ENCODE results near the gene PRUNE1. TPM values are rescaled to one million over a fixed set of nuclear protein-coding genes. Genes with fewer than 3 reads are reported as not detected.

The PRUNE1 gene
- total RNA-seq, 3 donors from 2014 or later, result 21.6 to 34.1 (median 32.8) TPM

- H3K27ac ChIP-seq, result peak overlapping the region; percentile 89 to 99
- DNase-seq (ENCODE audit: low spot score in 2 of 2), result no peak
- no peaks in the 10 kb centered on the region for H3K27me3 ChIP-seq
- H3K9me3 ChIP-seq, result no peaks in the 10 kb centered on the region
- intact Hi-C loops (cut with DNase I; ENCODE audit: low total_unique reads), result no loop called here
- H3K4me3 ChIP-seq, result peak overlapping the region; percentile 74 to 96 (median 86)
- H3K36me3 ChIP-seq, result no peaks in the 10 kb centered on the region
- TF ChIP-seq POLR2AphosphoS5 (IDR thresholded peaks at IDR 0.05) (no peak), CTCF (IDR thresholded peaks at IDR 0.05) (no peak), POLR2A (IDR thresholded peaks at IDR 0.05) (no peak)
- peaks cover 6 to 18% of the 10 kb centered on the region in 2 donors for H3K4me1 ChIP-seq
Measured at GRCh38 chr1:150973258-150973835, 34.9 kb upstream of the PRUNE1 start.

GRCh38 chr1:150973836-150974579 lies 34.2 kb upstream of the PRUNE1 start:
- Histone ChIP-seq H3K4me3 (peak overlapping the region; percentile 74 to 96 (median 86)), H3K27me3 (no peaks in the 10 kb centered on the region), H3K4me1 (peaks cover 6 to 18% of the 10 kb centered on the region in 2 donors), H3K36me3 (no peaks in the 10 kb centered on the region), H3K9me3 (no peaks in the 10 kb centered on the region), H3K27ac (peak overlapping the region; percentile 89 to 99)
- intact Hi-C loops (cut with DNase I; ENCODE audit: low total_unique reads), result no loop called here
- no peak for DNase-seq (ENCODE audit: low spot score in 2 of 2)
- TF ChIP-seq CTCF (IDR thresholded peaks at IDR 0.05) (no peak), POLR2AphosphoS5 (IDR thresholded peaks at IDR 0.05) (peak in 1 of 3 donors; percentile 30)

- H3K4me3 ChIP-seq, result peak within 1 kb of the TSS; percentile 74 to 96 (median 86)
- intact Hi-C loops (cut with DNase I; ENCODE audit: low total_unique reads), result no loop called here
- peaks cover 6 to 18% of the 10 kb centered on the region in 2 donors for H3K4me1 ChIP-seq
- H3K9me3 ChIP-seq, result no peaks in the 10 kb centered on the region
- H3K36me3 ChIP-seq, result no peaks in the 10 kb centered on the region
- peak; percentile 66 to 84 for DNase-seq (ENCODE audit: low spot score in 2 of 2)
- TF ChIP-seq POLR2A (IDR thresholded peaks at IDR 0.05) (no peak), CTCF (IDR thresholded peaks at IDR 0.05) (no peak), POLR2AphosphoS5 (IDR thresholded peaks at IDR 0.05) (peak in 1 of 3 donors; percentile 12)
- H3K27me3 ChIP-seq, result no peaks in the 10 kb centered on the region
- peak within 1 kb of the TSS; percentile 89 to 99 for H3K27ac ChIP-seq
Measured at GRCh38 chr1:150974580-150975478, 33.4 kb upstream of the PRUNE1 start, which contains the start of gene CERS2. Gene CERS2, minus strand, starts transcription at chr1:150974835. Its CDS starts 5,745 bp downstream, at chr1:150969090.

GRCh38 chr1:150976401-150976821 lies 31.8 kb upstream of the PRUNE1 start:
- Histone ChIP-seq H3K9me3 (no peaks in the 10 kb centered on the region), H3K4me3 (no peak overlapping the region), H3K27ac (peak overlapping the region in 1 of 2 donors; percentile 67), H3K36me3 (no peaks in the 10 kb centered on the region), H3K4me1 (peaks cover 6 to 20% of the 10 kb centered on the region in 2 donors), H3K27me3 (no peaks in the 10 kb centered on the region)
- DNase-seq (ENCODE audit: low spot score in 2 of 2), result no peak
- intact Hi-C loops (cut with DNase I; ENCODE audit: low total_unique reads), result no loop called here
- no peak for TF ChIP-seq CTCF (IDR thresholded peaks at IDR 0.05)
- no peak for TF ChIP-seq POLR2AphosphoS5 (IDR thresholded peaks at IDR 0.05)
- TF ChIP-seq POLR2A (IDR thresholded peaks at IDR 0.05), result no peak
